Spleen (tissue), 11 donors: Measurements from ENCODE around the gene LAYN. TPM values are rescaled to one million over a fixed set of nuclear protein-coding genes. Genes with fewer than 3 reads are reported as not detected.

Experiments
- DNase-seq: peaks from one replicate; pipeline ENCODE4 v3.0.0-alpha.2; 2020
- H3K27ac ChIP-seq, 8 donors: fragments of 200-600 bp; sonication (generic) in 7 of 8; 1 replicate in 4 of 8; 2 replicates in 4 of 8; pipeline versions ENCODE4 v1.5.0 to v1.8.0; 2016 to 2021; ENCODE audit warnings: inconsistent platforms in 4 of 8, mild to moderate bottlenecking in 4 of 8, moderate library complexity in 1 of 8
- H3K27me3 ChIP-seq, 7 donors: fragments of 200-600 bp; sonication (generic) in 6 of 7; replicated peaks in 1 of 7; 1 replicate in 4 of 7; 2 replicates in 3 of 7; pipeline versions ENCODE4 v1.5.0 to v1.8.0; 2016 to 2021; ENCODE audit warnings: inconsistent platforms in 3 of 7, mild to moderate bottlenecking in 1 of 7
- H3K36me3 ChIP-seq, 6 donors: fragments of 200-600 bp; sonication (generic) in 5 of 6; 1 replicate in 4 of 6; 2 replicates in 2 of 6; pipeline versions ENCODE4 v1.5.0 to v1.8.0; 2016 to 2021; ENCODE audit warnings: inconsistent platforms in 2 of 6
- H3K4me1 ChIP-seq, 6 donors: fragments of 200-600 bp; sonication (generic) in 5 of 6; 1 replicate in 3 of 6; 2 replicates in 3 of 6; pipeline versions ENCODE4 v1.5.0 to v1.8.0; 2016 to 2021; ENCODE audit warnings: inconsistent platforms in 3 of 6
- H3K4me3 ChIP-seq, 8 donors: fragments of 200-600 bp; sonication (generic) in 7 of 8; 1 replicate in 4 of 8; 2 replicates in 4 of 8; pipeline versions ENCODE4 v1.5.0 to v1.8.0; 2016 to 2021; ENCODE audit warnings: inconsistent platforms in 4 of 8, mild to moderate bottlenecking in 4 of 8, moderate library complexity in 2 of 8
- H3K9me3 ChIP-seq, 8 donors: fragments of 200-600 bp; sonication (generic) in 7 of 8; 1 replicate in 4 of 8; 2 replicates in 4 of 8; pipeline versions ENCODE4 v1.5.0 to v1.8.0; 2016 to 2021; ENCODE audit warnings: inconsistent platforms in 4 of 8
- CTCF ChIP-seq, 11 experiments: fragments of 200-600 bp in 7 of 11; fragments of 450-650 bp in 4 of 11; sonication (generic) in 4 of 11; IDR thresholded peaks in 8 of 11; conservative IDR thresholded peaks in 3 of 11; 1 replicate in 7 of 11; 2 replicates in 4 of 11; pipeline versions ENCODE4 v1.4.0 to v1.8.0; 2016 to 2021; ENCODE audit warnings: antibody characterized with exemption in 11 of 11, inconsistent platforms in 4 of 11, mild to moderate bottlenecking in 1 of 11
- POLR2A ChIP-seq, 3 donors: fragments of 450-650 bp; IDR thresholded peaks; one replicate each; pipeline ENCODE4 v1.5.1; 2017; ENCODE audit warnings: antibody characterized with exemption in 3 of 3, mild to moderate bottlenecking in 1 of 3
- POLR2AphosphoS5 ChIP-seq, 3 donors: sonication (generic); formaldehyde crosslinking; IDR thresholded peaks; one replicate each; pipeline ENCODE4 v1.5.1; 2017; ENCODE audit warnings: antibody characterized with exemption in 3 of 3
- WGBS, 5 donors: extraction: QIAGEN DNeasy Blood & Tissue Kit in 3 of 5; methylation state at CpG; one replicate each; pipeline versions ENCODE4 v1.1.5 to v1.1.7; 2013 to 2018; 5-methylcytosine and 5-hydroxymethylcytosine counted together
- intact Hi-C: fragments of 100-400 bp; cut with DNase I; formaldehyde crosslinking; loops from one replicate; pipeline ENCODE4 v1.15.0; 2023; ENCODE audit warnings: low total_unique reads
- polyA plus RNA-seq, 3 donors: library from polyadenylated mRNA; stranded (reverse); fragments of 200-250 nt; gene quantifications; one replicate each; pipeline ENCODE4 v1.2.1, GENCODE V29; 2013
- total RNA-seq, 7 donors: library from RNA; depleted of rRNA in 3 of 7; stranded (reverse); fragments of >200 nt in 3 of 7; fragmentation: NEBNext Ultra II Directional in 4 of 7; extraction: Animal tissue kit (Norgen Biotek cat#: 25700) in 4 of 7; gene quantifications; one replicate each; pipeline versions ENCODE4 v1.1.0 to v1.2.1, GENCODE V29; 2016 to 2021
- donor health status: healthy with polysubstance abuse.
- donor health status: DM: no; HTN: no; CAD: no; lungs with moderate emphysema.
- donor health status: DM: no; HTN: no; CAD: no.
- donor health status: Bipolar disorder and iron deficiency.
- donor health status: healthy.
- donor health status: DM: no; HTN: no; CAD: no.
- donor health status: DM: yes; HTN: yes; CAD: no.

The LAYN gene
- total and polyA plus RNA-seq, 10 donors, result 3.1 to 14.7 (median 10.0) TPM

DNA sequence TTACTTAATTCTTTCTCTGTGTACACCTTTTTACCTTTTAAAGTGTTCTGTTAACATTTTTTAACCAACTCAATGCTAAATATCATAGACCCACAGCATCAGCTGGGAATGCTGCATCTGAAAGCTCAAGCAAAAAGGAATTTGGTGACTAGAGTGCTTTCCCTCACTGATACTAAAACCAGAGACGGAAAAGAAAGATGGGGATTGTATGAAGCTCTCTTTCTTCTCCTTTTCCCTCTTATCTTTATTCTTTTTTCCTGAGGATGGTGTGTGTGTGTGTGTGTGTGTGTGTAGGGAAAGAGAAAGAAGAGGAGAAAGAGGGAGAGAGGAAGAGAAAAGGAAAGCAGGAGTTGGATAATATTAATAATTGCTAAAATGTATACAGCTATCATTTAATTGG, 57.6 kb downstream of the LAYN start:
- Histone ChIP-seq H3K27me3 (no peaks in the 10 kb centered on the region), H3K36me3 (no peaks in the 10 kb centered on the region), H3K9me3 (no peaks in the 10 kb centered on the region), H3K27ac (no peak overlapping the region), H3K4me3 (no peak overlapping the region), H3K4me1 (peaks cover 0 to 13% (median 8%) of the 10 kb centered on the region in 6 donors)
- WGBS, 5 donors, result 56 to 83% (median 67%) methylated on average over 1 of the region's 1 CpG
- no peak for TF ChIP-seq CTCF (IDR thresholded peaks at IDR 0.05 in 8 of 11, conservative IDR thresholded peaks at IDR 0.05 in 3 of 11)
- TF ChIP-seq POLR2AphosphoS5 (IDR thresholded peaks at IDR 0.05), result no peak
- no peak for TF ChIP-seq POLR2A (IDR thresholded peaks at IDR 0.05)
- intact Hi-C loops, result no loop called here
- DNase-seq, result no peak

- H3K27ac ChIP-seq, result no peak overlapping the region
- intact Hi-C loops, result no loop called here
- 43 to 73% (median 60%) methylated on average over 2 of the region's 2 CpGs for WGBS, 5 donors
Observed at GRCh38 chr11:111598559-111598958, 58.0 kb downstream of the LAYN start.

DNA sequence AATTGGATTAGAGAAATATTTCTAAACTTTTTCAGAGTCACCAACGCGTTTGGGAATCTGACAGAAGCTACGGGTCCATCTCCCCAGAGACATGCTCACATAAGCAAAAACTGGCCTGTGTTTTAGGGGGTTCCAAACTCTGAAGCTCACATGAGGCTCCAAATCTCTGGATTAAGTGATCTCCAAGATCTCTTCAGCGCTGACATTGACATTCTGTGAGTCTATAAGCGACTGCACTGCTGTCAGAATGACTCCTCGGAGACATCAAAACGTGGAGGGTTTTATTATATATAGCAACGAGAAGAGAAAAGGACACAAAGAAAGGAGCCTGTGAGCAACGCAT, 61.1 kb downstream of the LAYN start:
- Histone ChIP-seq H3K36me3 (no peaks in the 10 kb centered on the region), H3K27ac (peak overlapping the region; percentile 5 to 95 (median 92)), H3K9me3 (no peaks in the 10 kb centered on the region), H3K4me1 (peaks cover 8 to 47% (median 31%) of the 10 kb centered on the region in 6 donors), H3K4me3 (peak overlapping the region; percentile 76 to 92 (median 86)), H3K27me3 (no peaks in the 10 kb centered on the region)
- no peak for DNase-seq
- intact Hi-C loops, result loop anchor here (5.0 kb wide), 1 partner anchor 176 kb away; no protein-coding TSS in a partner anchor
- TF ChIP-seq CTCF (IDR thresholded peaks at IDR 0.05 in 8 of 11, conservative IDR thresholded peaks at IDR 0.05 in 3 of 11) (no peak), POLR2AphosphoS5 (IDR thresholded peaks at IDR 0.05) (no peak), POLR2A (IDR thresholded peaks at IDR 0.05) (no peak)
- 14 to 27% (median 25%) methylated on average over 9 of the region's 9 CpGs for WGBS, 5 donors

More at GRCh38 chr11:111598559-111598958, 58.0 kb downstream of the LAYN start:
- Histone ChIP-seq H3K27me3 (no peaks in the 10 kb centered on the region), H3K4me3 (no peak overlapping the region), H3K9me3 (no peaks in the 10 kb centered on the region), H3K4me1 (peaks cover 0 to 17% (median 12%) of the 10 kb centered on the region in 6 donors), H3K36me3 (no peaks in the 10 kb centered on the region)
- DNase-seq, result no peak
- TF ChIP-seq POLR2A (IDR thresholded peaks at IDR 0.05) (no peak), CTCF (IDR thresholded peaks at IDR 0.05 in 8 of 11, conservative IDR thresholded peaks at IDR 0.05 in 3 of 11) (no peak), POLR2AphosphoS5 (IDR thresholded peaks at IDR 0.05) (no peak)

GRCh38 chr11:111601979-111602864, 61.7 kb downstream of the LAYN start, which contains the start of gene SIK2:
SIK2 (plus strand) TSS chr11:111602449; CDS start chr11:111602564, 115 bp downstream.
- Histone ChIP-seq H3K4me1 (peaks cover 8 to 53% (median 31%) of the 10 kb centered on the region in 6 donors), H3K27me3 (no peaks in the 10 kb centered on the region), H3K9me3 (no peaks in the 10 kb centered on the region), H3K4me3 (peak within 1 kb of the TSS; percentile 76 to 92 (median 86)), H3K27ac (peak within 1 kb of the TSS; percentile 79 to 95 (median 92)), H3K36me3 (no peaks in the 10 kb centered on the region)
- intact Hi-C loops, result loop anchor here (5.0 kb wide), 1 partner anchor 175 kb away; no protein-coding TSS in a partner anchor
- peak; percentile 97 for DNase-seq
- TF ChIP-seq POLR2A (IDR thresholded peaks at IDR 0.05) (no peak), POLR2AphosphoS5 (IDR thresholded peaks at IDR 0.05) (peak; percentile 90 to 93 (median 93)), CTCF (IDR thresholded peaks at IDR 0.05 in 8 of 11, conservative IDR thresholded peaks at IDR 0.05 in 3 of 11) (peak; percentile 37 to 89 (median 79))
- 0 to 1% (median 0%) methylated on average over 58 to 100 of the region's 100 CpGs for WGBS, 5 donors
